Panc1 (cell line): ENCODE results near the gene CACNG1. TPM values are rescaled to one million over a fixed set of nuclear protein-coding genes. Genes with fewer than 3 reads are reported as not detected.

Source experiments
- ATAC-seq: fragments of 200-7000 bp; cut with Tn5 transposase; 2 replicates; pipeline ENCODE4 v1.9.1; 2020; ENCODE audit warnings: mild to moderate bottlenecking, moderate library complexity
- BruUV-seq: library from RNA; stranded (reverse); fragments of 400-500 nt; replicated peaks from 2 replicates; lab custom pipeline; 2021; lab: Mats Ljungman, UMichigan
- CTCF ChIA-PET: fragments of 300-600 bp; sonication (Branson Sonifier 250); formaldehyde crosslinking; loops from one replicate; lab custom pipeline; 2022; ENCODE audit warnings: antibody characterized with exemption; lab: Charles Lee
- POLR2A ChIA-PET: fragments of 300-600 bp; sonication (Branson Sonifier 250); formaldehyde crosslinking; loops from one replicate; lab custom pipeline; 2022; ENCODE audit warnings: antibody characterized with exemption; lab: Charles Lee
- DNase-seq: peaks from one replicate; pipeline ENCODE4 v3.0.0-alpha.2; 2010; ENCODE audit warnings: low read depth, low spot score
- H3K27ac ChIP-seq: 2 replicates; pipeline ENCODE4 v1.5.1; 2011; ENCODE audit warnings: mild to moderate bottlenecking, low read length, inconsistent platforms
- H3K27me3 ChIP-seq: fragments of 200-500 bp; sonication (Bioruptor generic); 2 replicates; pipeline ENCODE4 v1.6.0; 2014; ENCODE audit warnings: low read length, inconsistent platforms; ENCODE audit not compliant: control insufficient read depth, insufficient read depth
- H3K36me3 ChIP-seq: fragments of 200-500 bp; sonication (Bioruptor generic); 2 replicates; pipeline ENCODE4 v1.5.1; 2014; ENCODE audit warnings: inconsistent platforms, mild to moderate bottlenecking, low read length, moderate library complexity; ENCODE audit not compliant: control insufficient read depth, insufficient read depth
- H3K4me1 ChIP-seq: 2 replicates; pipeline ENCODE4 v1.5.1; 2011; ENCODE audit warnings: inconsistent platforms, mild to moderate bottlenecking, low read length, moderate library complexity; ENCODE audit not compliant: control insufficient read depth, insufficient read depth
- H3K4me3 ChIP-seq, 2 experiments: 2 replicates each; pipeline ENCODE4 v1.5.1; 2011 to 2012; ENCODE audit warnings: low read depth in 2 of 2, low read length in 2 of 2, mild to moderate bottlenecking in 2 of 2, inconsistent platforms in 1 of 2, moderate library complexity in 1 of 2
- H3K9me3 ChIP-seq: fragments of 200-500 bp; sonication (Bioruptor generic); 2 replicates; pipeline ENCODE4 v1.5.1; 2014; ENCODE audit warnings: low read depth, mild to moderate bottlenecking, inconsistent platforms, low read length, moderate library complexity; ENCODE audit not compliant: control insufficient read depth, insufficient read depth
- POLR2AphosphoS5 ChIP-seq: IDR thresholded peaks from 2 replicates; pipeline ENCODE4 v1.6.1; 2012; ENCODE audit warnings: mild to moderate bottlenecking, low read depth, low read length, moderate library complexity
- SIN3A ChIP-seq: IDR thresholded peaks from 2 replicates; pipeline ENCODE4 v1.6.1; 2012; ENCODE audit warnings: low read depth, mild to moderate bottlenecking, low read length, moderate library complexity, borderline replicate concordance; ENCODE audit not compliant: insufficient read depth
- TCF7L2 ChIP-seq: IDR thresholded peaks from 2 replicates; pipeline ENCODE4 v1.6.1; 2011; ENCODE audit warnings: mild to moderate bottlenecking, low read depth, low read length, inconsistent platforms
- in situ Hi-C: cut with HindIII; loops from 2 replicates; pipeline ENCODE4 v1.10.0; 2016; ENCODE audit warnings: low sequenced_read_pairs, low pct_unique_long_range_greater_than_20kb
- intact Hi-C: fragments of 100-400 bp; cut with micrococcal nuclease; formaldehyde crosslinking; loops from one replicate; pipeline ENCODE4 v1.10.0; 2022; ENCODE audit not compliant: unreplicated experiment
- total RNA-seq: library from RNA; stranded (reverse); gene quantifications from one replicate; pipeline ENCODE4 v1.2.1, GENCODE V29; 2021; ENCODE audit not compliant: unreplicated experiment
- TF ChIP-seq, protein P1 (sequence below): fragments of 450-650 bp; IDR thresholded peaks from 2 replicates; pipeline ENCODE4 v1.5.1; 2017; ENCODE audit warnings: mild to moderate bottlenecking
- TF ChIP-seq, protein P2 (sequence below), 2 experiments: IDR thresholded peaks; 2 replicates each; pipeline ENCODE4 v1.6.1; 2011 to 2012; ENCODE audit warnings: low read depth in 2 of 2, control low read depth in 1 of 2, low read length in 1 of 2, mild to moderate bottlenecking in 1 of 2, moderate library complexity in 1 of 2; ENCODE audit not compliant: insufficient read depth in 1 of 2

CACNG1 gene
- total RNA-seq, 1 experiment from 2014 or later, result 0.13 TPM

- ChIA-PET CTCF (no interaction called here), POLR2A (no interaction called here)
- TF ChIP-seq POLR2AphosphoS5 (no peak), TCF7L2 (no peak), SIN3A (no peak)
- TF ChIP-seq, protein P1, sequence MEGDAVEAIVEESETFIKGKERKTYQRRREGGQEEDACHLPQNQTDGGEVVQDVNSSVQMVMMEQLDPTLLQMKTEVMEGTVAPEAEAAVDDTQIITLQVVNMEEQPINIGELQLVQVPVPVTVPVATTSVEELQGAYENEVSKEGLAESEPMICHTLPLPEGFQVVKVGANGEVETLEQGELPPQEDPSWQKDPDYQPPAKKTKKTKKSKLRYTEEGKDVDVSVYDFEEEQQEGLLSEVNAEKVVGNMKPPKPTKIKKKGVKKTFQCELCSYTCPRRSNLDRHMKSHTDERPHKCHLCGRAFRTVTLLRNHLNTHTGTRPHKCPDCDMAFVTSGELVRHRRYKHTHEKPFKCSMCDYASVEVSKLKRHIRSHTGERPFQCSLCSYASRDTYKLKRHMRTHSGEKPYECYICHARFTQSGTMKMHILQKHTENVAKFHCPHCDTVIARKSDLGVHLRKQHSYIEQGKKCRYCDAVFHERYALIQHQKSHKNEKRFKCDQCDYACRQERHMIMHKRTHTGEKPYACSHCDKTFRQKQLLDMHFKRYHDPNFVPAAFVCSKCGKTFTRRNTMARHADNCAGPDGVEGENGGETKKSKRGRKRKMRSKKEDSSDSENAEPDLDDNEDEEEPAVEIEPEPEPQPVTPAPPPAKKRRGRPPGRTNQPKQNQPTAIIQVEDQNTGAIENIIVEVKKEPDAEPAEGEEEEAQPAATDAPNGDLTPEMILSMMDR, result no peak
- TF ChIP-seq, protein P2, sequence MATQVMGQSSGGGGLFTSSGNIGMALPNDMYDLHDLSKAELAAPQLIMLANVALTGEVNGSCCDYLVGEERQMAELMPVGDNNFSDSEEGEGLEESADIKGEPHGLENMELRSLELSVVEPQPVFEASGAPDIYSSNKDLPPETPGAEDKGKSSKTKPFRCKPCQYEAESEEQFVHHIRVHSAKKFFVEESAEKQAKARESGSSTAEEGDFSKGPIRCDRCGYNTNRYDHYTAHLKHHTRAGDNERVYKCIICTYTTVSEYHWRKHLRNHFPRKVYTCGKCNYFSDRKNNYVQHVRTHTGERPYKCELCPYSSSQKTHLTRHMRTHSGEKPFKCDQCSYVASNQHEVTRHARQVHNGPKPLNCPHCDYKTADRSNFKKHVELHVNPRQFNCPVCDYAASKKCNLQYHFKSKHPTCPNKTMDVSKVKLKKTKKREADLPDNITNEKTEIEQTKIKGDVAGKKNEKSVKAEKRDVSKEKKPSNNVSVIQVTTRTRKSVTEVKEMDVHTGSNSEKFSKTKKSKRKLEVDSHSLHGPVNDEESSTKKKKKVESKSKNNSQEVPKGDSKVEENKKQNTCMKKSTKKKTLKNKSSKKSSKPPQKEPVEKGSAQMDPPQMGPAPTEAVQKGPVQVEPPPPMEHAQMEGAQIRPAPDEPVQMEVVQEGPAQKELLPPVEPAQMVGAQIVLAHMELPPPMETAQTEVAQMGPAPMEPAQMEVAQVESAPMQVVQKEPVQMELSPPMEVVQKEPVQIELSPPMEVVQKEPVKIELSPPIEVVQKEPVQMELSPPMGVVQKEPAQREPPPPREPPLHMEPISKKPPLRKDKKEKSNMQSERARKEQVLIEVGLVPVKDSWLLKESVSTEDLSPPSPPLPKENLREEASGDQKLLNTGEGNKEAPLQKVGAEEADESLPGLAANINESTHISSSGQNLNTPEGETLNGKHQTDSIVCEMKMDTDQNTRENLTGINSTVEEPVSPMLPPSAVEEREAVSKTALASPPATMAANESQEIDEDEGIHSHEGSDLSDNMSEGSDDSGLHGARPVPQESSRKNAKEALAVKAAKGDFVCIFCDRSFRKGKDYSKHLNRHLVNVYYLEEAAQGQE (IDR thresholded peaks at IDR 0.05; ENCODE audit: insufficient read depth in 1 of 2, low read depth in 2 of 2, low read length in 1 of 2), result no peak
- ATAC-seq, result no peak
- Histone ChIP-seq H3K4me1 (no peaks in the 10 kb centered on the region), H3K27ac (no peak overlapping the region), H3K27me3 (no peaks in the 10 kb centered on the region), H3K36me3 (no peaks in the 10 kb centered on the region), H3K9me3 (no peaks in the 10 kb centered on the region), H3K4me3 (no peak overlapping the region)
- intact Hi-C loops, result no loop called here
- BruUV-seq, result no TSS peak
- in situ Hi-C loops, result no loop called here
- no peak for DNase-seq
Measured at GRCh38 chr17:67056746-67057490, 12.6 kb downstream of the CACNG1 start.

DNA sequence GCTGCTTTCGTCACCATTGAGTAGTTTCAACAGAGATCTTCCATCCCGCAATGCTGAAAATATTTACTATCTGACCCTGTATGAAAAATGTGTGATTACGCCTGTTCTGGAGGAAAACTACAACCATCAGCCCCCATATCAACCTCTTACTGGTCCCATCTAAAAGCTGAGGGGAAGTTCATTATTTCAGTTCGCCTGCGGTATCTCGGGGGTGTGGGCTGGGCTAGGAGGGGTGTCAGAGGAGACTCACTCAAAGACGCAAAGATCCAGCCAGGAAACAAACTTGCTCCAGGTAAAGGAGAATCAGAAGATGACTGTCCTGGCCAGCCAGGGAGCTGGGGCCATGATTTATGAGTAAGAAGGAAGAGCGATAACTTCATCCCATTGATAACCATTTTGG is 13.7 kb downstream of the CACNG1 start:
- no peak overlapping the region for H3K27ac ChIP-seq
- no peaks in the 10 kb centered on the region for H3K9me3 ChIP-seq
- intact Hi-C loops, result no loop called here
- H3K36me3 ChIP-seq, result no peaks in the 10 kb centered on the region
- ATAC-seq, result no peak
- no peaks in the 10 kb centered on the region for H3K4me1 ChIP-seq
- ChIA-PET CTCF (no interaction called here), POLR2A (no interaction called here)
- BruUV-seq, result no TSS peak
- H3K27me3 ChIP-seq, result no peaks in the 10 kb centered on the region
- TF ChIP-seq, protein P2 (IDR thresholded peaks at IDR 0.05; ENCODE audit: insufficient read depth in 1 of 2, low read depth in 2 of 2, low read length in 1 of 2), result no peak
- in situ Hi-C loops, result no loop called here
- no peak for DNase-seq
- H3K4me3 ChIP-seq, result no peak overlapping the region
